ENCODE data around the gene PAPOLB.

PAPOLB gene

DNA sequence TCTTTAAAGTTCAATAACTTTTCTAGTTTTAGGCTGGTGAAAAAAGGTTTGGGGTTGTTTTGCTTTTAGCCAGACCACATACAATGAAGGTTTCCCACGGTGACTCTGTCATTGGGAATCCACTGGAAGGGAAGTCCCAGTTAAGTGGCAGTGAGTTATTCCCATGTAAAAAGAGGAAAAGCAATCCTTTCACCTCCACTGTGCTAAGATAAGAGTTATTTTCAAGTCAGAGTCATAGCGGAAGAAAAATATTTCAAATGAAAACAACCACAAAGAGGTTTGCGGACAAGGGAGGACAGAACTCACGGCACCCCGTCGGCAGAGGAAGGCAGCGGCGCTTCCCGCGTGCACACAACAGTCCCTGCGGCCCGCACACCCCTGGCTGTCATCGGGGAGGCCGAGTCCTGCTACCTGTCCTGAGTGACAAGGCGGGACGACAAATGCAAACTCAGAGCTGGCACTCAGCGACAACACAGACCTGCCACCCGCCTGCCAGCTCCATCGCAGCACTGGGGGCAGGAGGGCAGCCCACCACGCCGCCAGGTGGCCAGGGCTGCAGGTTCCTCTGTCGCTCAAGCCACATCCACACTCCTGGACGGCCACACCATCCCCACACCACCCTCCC, 9.3 kb upstream of the PAPOLB start:
- no peak for DNase-seq (ENCODE audit: low spot score)
- in situ Hi-C loops (cut with MboI; ENCODE audit: low pct_unique_long_range_greater_than_20kb, low sequenced_read_pairs, unreplicated experiment), result no loop called here
- TF ChIP-seq CTCF (IDR thresholded peaks at IDR 0.05; ENCODE audit: extremely low read depth, insufficient read depth, missing control alignments), result no peak

GRCh38 chr7:4868493-4868892, 6.7 kb upstream of the PAPOLB start:
- in situ Hi-C loops (cut with MboI; ENCODE audit: low pct_unique_long_range_greater_than_20kb, low sequenced_read_pairs, unreplicated experiment), result no loop called here
- DNase-seq (ENCODE audit: low spot score), result no peak
- TF ChIP-seq CTCF (IDR thresholded peaks at IDR 0.05; ENCODE audit: extremely low read depth, insufficient read depth, missing control alignments), result no peak

GRCh38 chr7:4866528-4867496, 5.0 kb upstream of the PAPOLB start:
- TF ChIP-seq CTCF (IDR thresholded peaks at IDR 0.05; ENCODE audit: extremely low read depth, insufficient read depth, missing control alignments), result no peak
- in situ Hi-C loops (cut with MboI; ENCODE audit: low pct_unique_long_range_greater_than_20kb, low sequenced_read_pairs, unreplicated experiment), result no loop called here
- no peak for DNase-seq (ENCODE audit: low spot score)

GRCh38 chr7:4862156-4862555, 326 bp upstream of the PAPOLB start:
- DNase-seq (ENCODE audit: low spot score), result no peak
- in situ Hi-C loops (cut with MboI; ENCODE audit: low pct_unique_long_range_greater_than_20kb, low sequenced_read_pairs, unreplicated experiment), result no loop called here
- no peak for TF ChIP-seq CTCF (IDR thresholded peaks at IDR 0.05; ENCODE audit: extremely low read depth, insufficient read depth, missing control alignments)

DNA sequence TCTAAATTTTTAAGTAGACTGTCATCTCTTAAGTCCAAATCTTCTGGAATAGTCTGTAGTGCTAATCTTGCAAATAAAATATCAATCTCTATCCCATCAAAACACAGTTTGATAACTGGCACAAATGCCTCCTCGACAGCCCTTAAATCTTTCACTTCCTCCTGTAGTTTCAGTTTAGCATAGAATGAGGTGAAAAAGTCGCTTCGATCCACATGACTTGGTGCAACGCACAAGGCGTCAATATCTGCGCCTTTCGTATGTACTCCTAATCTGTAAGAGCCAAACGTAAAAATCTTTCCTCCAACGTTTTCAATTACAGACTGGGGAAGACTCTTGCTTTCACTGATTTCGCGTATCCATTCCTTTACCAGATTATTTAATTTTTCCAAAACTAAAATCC, 603 bp downstream of the PAPOLB start:
- no peak for TF ChIP-seq CTCF (IDR thresholded peaks at IDR 0.05; ENCODE audit: extremely low read depth, insufficient read depth, missing control alignments)
- in situ Hi-C loops (cut with MboI; ENCODE audit: low pct_unique_long_range_greater_than_20kb, low sequenced_read_pairs, unreplicated experiment), result no loop called here
- no peak for DNase-seq (ENCODE audit: low spot score)

DNA sequence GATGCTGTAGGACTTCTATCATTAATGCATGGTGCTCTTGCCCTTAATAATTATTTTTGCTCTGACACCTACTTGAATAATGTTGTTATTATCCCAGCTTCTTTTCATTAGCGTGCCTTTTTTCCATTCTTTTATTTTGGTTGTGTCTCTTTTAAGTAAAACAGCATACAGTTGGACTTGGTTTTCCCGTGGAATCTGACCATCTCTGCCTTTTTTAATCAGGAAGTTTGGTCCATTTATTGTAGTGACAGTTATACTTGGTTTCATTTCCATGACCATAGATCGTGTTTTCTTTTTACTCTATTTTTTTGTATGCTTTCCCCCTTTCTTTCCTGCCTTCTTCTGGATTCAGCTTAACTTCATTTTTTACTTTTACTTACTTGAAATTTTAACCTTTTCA, 4.6 kb downstream of the PAPOLB start:
- no peak for DNase-seq (ENCODE audit: low spot score)
- no peak for TF ChIP-seq CTCF (IDR thresholded peaks at IDR 0.05; ENCODE audit: extremely low read depth, insufficient read depth, missing control alignments)
- in situ Hi-C loops (cut with MboI; ENCODE audit: low pct_unique_long_range_greater_than_20kb, low sequenced_read_pairs, unreplicated experiment), result no loop called here
